KMS-11 (cell line): Measurements from ENCODE around the gene TAOK1.

Source experiments
- H2AFZ ChIP-seq: fragments of 200-600 bp; sonication (generic); 2 replicates; pipeline ENCODE4 v1.6.1; 2016; ENCODE audit warnings: antibody characterized with exemption, mixed run types, low read depth
- H3K27ac ChIP-seq: fragments of 200-600 bp; sonication (generic); 2 replicates; pipeline ENCODE4 v1.6.1; 2016; ENCODE audit warnings: mild to moderate bottlenecking, mixed run types
- H3K27me3 ChIP-seq: fragments of 200-600 bp; sonication (generic); 2 replicates; pipeline ENCODE4 v1.6.1; 2017; ENCODE audit warnings: mild to moderate bottlenecking, low read depth, mixed run types, moderate library complexity; ENCODE audit not compliant: insufficient read depth
- H3K36me3 ChIP-seq: fragments of 200-600 bp; sonication (generic); 2 replicates; pipeline ENCODE4 v1.6.1; 2017; ENCODE audit warnings: mild to moderate bottlenecking, mixed run types; ENCODE audit not compliant: insufficient read depth
- H3K4me1 ChIP-seq: fragments of 200-600 bp; sonication (generic); 2 replicates; pipeline ENCODE4 v1.6.1; 2016; ENCODE audit warnings: mild to moderate bottlenecking, low read depth, mixed run types; ENCODE audit not compliant: poor library complexity, severe bottlenecking
- H3K4me2 ChIP-seq: fragments of 200-600 bp; sonication (generic); 2 replicates; pipeline ENCODE4 v1.7.0; 2016; ENCODE audit warnings: mild to moderate bottlenecking, mixed run types
- H3K4me3 ChIP-seq: fragments of 200-600 bp; sonication (generic); IDR thresholded peaks from 2 replicates; pipeline ENCODE4 v1.6.1; 2017; ENCODE audit warnings: low read depth, low read length, mixed read lengths; ENCODE audit not compliant: insufficient read depth
- H3K79me2 ChIP-seq: fragments of 200-600 bp; sonication (generic); 2 replicates; pipeline ENCODE4 v1.6.1; 2016; ENCODE audit warnings: low read depth, mixed run types; ENCODE audit not compliant: insufficient read depth
- H3K9ac ChIP-seq: fragments of 200-600 bp; sonication (generic); 2 replicates; pipeline ENCODE4 v1.6.1; 2016; ENCODE audit warnings: mild to moderate bottlenecking, mixed run types
- H4K20me1 ChIP-seq: fragments of 200-600 bp; sonication (generic); 2 replicates; pipeline ENCODE4 v1.6.1; 2016; ENCODE audit warnings: mild to moderate bottlenecking, mixed run types; ENCODE audit not compliant: insufficient read depth
- TF ChIP-seq, protein P1 (sequence below): fragments of 200-600 bp; sonication (generic); conservative IDR thresholded peaks from 2 replicates; pipeline ENCODE4 v1.6.1; 2017; ENCODE audit warnings: low read depth, mild to moderate bottlenecking, antibody characterized with exemption, low read length, moderate library complexity, mixed read lengths

TAOK1 gene

DNA sequence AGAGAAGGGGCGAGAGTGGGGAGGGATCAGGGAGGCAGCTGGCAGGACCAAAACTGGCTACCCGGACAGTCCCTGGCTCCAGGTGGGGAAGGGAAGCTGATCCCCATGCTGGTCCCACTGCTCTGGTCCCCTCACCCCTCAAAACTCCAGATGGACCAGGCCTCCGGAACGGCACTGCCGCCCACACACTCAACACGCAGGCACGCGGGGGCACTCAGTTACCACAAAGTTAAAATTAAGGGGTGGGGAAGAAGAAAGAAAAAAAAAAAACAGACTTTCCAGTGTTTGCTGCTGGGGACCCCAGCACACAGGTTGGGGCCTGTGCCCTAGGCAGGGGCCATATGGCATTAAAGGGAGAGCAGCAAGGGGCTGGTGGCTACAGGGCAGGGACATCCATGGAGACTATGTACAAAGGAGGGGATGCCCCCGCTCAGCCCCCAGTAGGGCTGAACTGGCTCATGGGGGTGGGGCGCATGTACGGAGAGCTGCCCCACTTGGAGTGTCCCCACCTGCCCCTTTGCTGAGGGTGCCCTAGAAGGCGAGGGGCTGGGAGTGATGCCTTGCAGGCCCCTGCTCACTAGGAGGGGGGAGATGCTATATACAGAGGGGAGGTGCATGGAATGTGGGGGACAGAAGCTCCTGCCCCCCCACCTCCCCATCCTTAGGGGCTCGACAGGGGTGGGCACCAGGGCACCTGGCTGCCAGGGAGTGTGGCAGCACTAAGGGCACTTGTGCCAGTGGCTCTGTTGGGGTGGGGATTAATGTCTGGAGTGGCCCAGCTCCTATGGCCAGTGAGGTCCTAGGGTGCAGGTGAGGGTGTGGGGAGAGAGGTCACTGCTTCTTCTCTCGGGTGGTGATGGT, 183.9 kb downstream of the TAOK1 start:
- no peak overlapping the region for H3K9ac ChIP-seq
- no peaks in the 10 kb centered on the region for H3K36me3 ChIP-seq
- H4K20me1 ChIP-seq = no peaks in the 10 kb centered on the region
- H3K4me2 ChIP-seq = no peak overlapping the region
- H3K79me2 ChIP-seq = no peaks in the 10 kb centered on the region
- H3K4me1 ChIP-seq = peaks cover 8% of the 10 kb centered on the region
- H3K27me3 ChIP-seq = no peaks in the 10 kb centered on the region
- no peak overlapping the region for H3K4me3 ChIP-seq
- no peak overlapping the region for H3K27ac ChIP-seq
- TF ChIP-seq, protein P1, sequence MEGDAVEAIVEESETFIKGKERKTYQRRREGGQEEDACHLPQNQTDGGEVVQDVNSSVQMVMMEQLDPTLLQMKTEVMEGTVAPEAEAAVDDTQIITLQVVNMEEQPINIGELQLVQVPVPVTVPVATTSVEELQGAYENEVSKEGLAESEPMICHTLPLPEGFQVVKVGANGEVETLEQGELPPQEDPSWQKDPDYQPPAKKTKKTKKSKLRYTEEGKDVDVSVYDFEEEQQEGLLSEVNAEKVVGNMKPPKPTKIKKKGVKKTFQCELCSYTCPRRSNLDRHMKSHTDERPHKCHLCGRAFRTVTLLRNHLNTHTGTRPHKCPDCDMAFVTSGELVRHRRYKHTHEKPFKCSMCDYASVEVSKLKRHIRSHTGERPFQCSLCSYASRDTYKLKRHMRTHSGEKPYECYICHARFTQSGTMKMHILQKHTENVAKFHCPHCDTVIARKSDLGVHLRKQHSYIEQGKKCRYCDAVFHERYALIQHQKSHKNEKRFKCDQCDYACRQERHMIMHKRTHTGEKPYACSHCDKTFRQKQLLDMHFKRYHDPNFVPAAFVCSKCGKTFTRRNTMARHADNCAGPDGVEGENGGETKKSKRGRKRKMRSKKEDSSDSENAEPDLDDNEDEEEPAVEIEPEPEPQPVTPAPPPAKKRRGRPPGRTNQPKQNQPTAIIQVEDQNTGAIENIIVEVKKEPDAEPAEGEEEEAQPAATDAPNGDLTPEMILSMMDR = no peak
- H2AFZ ChIP-seq = no peak overlapping the region

DNA sequence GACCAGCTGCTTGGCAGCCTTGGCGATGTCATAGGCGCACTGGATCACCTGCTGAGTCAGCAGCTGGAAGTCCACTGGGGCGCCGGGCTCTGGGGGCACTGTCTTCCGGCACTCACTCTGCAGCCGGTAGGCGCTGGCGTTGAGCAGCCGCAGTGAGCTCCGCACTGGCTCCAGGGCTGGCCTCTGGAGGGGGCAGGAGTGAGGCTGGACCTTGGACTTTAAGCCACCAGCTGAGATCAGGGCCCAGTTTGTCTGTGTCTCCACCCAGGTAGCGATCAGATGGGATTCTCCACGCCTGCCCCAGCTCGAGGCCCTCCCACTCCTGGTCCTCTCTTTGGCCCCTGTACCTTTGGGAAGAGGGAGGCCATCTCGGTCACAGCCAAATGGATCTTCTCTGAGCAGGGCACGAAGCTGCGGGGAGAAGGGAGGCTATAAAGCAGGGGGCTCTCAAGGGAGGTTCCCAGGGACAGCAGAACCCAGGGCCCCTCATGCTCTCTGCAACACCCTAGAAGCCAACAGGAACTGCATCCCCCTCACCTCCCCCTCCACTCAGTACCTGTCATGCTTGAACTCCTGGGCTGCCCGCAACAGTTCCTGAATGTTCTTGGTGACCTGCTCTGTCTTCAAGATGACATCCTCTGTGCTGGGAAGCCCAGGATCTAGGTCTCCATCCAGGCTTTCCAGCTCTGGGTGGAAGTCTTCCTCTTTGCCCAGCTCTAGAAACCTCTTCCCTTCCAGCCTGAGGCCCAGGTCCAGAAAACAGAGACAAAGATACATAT, 184.8 kb downstream of the TAOK1 start:
- H3K4me2 ChIP-seq = no peak overlapping the region
- H3K79me2 ChIP-seq = no peaks in the 10 kb centered on the region
- H4K20me1 ChIP-seq = no peaks in the 10 kb centered on the region
- TF ChIP-seq, protein P1 = no peak
- H3K27me3 ChIP-seq = no peaks in the 10 kb centered on the region
- H3K4me3 ChIP-seq = no peak overlapping the region
- no peak overlapping the region for H2AFZ ChIP-seq
- no peak overlapping the region for H3K9ac ChIP-seq
- peaks cover under 1% of the 10 kb centered on the region for H3K4me1 ChIP-seq
- no peak overlapping the region for H3K27ac ChIP-seq
- no peaks in the 10 kb centered on the region for H3K36me3 ChIP-seq

DNA sequence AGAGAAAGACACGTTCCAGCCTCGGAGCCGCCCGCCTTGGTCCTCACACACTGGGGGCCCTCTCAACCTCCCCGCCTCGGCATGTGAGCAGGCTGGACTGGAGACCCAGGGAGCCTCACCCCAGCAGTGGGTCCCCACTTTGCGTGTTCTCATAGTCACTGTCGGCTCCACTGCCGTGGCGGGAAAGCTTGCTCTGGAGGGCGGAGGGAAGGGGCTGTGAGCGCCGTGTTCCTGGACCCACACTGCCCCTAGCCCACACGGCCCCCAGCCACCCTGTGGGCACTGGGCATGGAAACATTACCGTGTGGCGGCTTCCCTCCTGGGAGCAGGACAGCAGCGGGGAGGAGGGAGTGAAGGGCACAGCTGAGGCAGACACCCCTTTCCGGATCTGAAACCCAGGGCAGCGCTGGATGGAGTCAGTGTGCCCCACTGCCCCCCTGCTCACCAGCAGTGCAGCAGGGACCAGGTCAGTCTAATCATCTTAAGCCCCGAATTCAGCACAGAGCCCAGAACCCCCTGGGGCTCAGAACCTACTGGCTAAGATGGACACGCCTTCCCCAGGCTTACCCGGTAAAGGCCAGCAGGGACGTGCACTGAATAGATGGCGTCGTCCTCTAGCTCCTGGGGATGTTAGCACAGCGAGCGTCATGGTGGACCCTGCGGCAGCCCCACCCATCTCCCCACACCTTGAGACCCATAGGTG, 185.5 kb downstream of the TAOK1 start:
- Histone ChIP-seq H3K4me1 (peaks cover 4% of the 10 kb centered on the region), H2AFZ (no peak overlapping the region), H3K36me3 (no peaks in the 10 kb centered on the region), H3K27me3 (no peaks in the 10 kb centered on the region), H4K20me1 (no peaks in the 10 kb centered on the region), H3K9ac (no peak overlapping the region), H3K79me2 (no peaks in the 10 kb centered on the region), H3K27ac (no peak overlapping the region), H3K4me2 (no peak overlapping the region), H3K4me3 (no peak overlapping the region)
- TF ChIP-seq, protein P1 = no peak

DNA sequence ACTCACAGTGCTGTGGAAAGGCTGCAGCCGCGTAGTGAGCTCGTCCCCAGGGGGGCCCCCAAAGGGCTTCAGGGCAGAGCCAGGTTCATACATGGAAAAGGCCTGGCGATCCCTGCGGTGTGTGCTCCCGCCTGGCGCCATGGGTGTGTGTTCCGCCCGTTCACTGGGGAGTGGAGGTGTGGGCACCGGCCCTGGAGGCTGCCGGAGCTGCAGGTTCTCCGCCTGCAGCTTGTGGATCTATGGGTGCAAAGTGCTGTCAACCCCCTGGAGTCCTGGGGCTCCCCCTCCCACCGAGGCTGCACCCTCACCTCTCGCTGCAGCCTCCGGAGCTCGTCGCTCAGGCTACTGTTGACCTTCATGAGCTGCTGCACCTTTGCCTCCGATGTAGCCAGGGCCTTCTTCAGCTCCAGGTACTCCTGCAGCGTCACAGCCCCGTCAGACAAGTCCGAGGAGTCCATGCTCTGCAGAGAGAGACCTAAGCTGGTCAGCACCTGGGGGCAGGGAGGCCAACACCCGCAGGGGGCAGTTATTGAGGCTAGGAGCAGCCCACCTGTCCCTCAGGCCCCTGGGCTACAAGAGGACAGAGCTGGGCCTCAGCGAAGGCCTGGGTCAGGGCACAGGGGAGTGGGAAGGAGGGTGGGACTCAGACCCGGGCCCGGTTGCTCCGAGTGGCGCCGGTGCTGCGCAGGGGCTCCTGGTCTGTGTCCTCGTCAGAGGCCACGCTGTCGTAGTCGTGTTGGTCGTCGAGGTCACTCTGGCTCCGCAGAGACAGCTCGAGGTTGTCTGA, 186.2 kb downstream of the TAOK1 start:
- Histone ChIP-seq H3K27me3 (no peaks in the 10 kb centered on the region), H3K79me2 (no peaks in the 10 kb centered on the region), H2AFZ (no peak overlapping the region), H3K4me1 (peaks cover 11% of the 10 kb centered on the region), H3K4me3 (no peak overlapping the region), H3K4me2 (no peak overlapping the region), H4K20me1 (no peaks in the 10 kb centered on the region), H3K36me3 (no peaks in the 10 kb centered on the region), H3K27ac (no peak overlapping the region), H3K9ac (no peak overlapping the region)
- TF ChIP-seq, protein P1 = no peak
